Epithelial cell of umbilical artery (primary cell): ENCODE data around the gene ZNF566. TPM values are rescaled to one million over a fixed set of nuclear protein-coding genes. Genes with fewer than 3 reads are reported as not detected.

Source experiments
- total RNA-seq: library from RNA; depleted of rRNA; stranded (reverse); fragments of >200 nt; gene quantifications from 2 replicates; pipeline ENCODE4 v1.2.3, GENCODE V29; 2014

The ZNF566 gene
- total RNA-seq: 9.7 and 11.2 TPM in 2 replicates

DNA sequence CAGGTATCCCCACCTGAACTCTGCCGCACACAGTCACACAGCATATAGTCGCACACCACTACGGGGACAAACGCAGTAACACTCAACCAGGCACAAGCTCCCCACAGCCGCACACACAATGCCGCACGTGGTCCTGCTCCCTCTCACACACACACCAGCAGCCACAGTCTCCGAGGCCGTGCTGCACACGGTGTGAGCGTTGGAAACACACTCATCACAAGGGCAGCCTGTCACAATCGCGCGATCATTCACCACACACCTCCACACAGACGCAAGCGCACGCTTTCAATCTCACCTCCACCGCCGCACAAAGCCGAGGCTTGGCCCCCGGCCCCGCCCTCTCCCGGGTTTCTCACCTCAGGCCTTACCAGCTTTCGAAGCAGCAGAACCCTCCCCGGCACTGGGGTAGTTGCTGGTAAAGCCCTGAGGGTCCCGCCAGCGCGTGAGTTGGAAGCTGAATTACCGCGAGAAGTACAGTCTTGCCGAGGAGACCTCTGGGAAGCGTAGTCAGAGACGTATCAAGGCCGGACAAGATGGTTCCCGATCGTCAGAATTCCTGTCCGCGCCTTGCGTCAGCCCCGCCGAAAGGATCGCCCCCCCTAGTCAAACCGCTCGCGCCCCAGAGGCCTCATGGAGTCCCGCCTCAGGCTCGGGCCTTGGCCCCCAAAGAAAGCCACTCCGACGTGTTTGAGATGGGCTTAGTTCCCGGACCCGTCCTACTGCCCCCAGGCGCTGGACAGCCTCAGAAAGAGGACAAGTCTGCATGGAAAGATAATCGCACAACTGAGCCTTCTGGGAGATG is at the start of gene ZNF566:
ZNF566 (minus strand) TSS at position 444 of the 802 bp plus-strand sequence. CDS start 13,004 bp downstream, outside the sequence.

DNA sequence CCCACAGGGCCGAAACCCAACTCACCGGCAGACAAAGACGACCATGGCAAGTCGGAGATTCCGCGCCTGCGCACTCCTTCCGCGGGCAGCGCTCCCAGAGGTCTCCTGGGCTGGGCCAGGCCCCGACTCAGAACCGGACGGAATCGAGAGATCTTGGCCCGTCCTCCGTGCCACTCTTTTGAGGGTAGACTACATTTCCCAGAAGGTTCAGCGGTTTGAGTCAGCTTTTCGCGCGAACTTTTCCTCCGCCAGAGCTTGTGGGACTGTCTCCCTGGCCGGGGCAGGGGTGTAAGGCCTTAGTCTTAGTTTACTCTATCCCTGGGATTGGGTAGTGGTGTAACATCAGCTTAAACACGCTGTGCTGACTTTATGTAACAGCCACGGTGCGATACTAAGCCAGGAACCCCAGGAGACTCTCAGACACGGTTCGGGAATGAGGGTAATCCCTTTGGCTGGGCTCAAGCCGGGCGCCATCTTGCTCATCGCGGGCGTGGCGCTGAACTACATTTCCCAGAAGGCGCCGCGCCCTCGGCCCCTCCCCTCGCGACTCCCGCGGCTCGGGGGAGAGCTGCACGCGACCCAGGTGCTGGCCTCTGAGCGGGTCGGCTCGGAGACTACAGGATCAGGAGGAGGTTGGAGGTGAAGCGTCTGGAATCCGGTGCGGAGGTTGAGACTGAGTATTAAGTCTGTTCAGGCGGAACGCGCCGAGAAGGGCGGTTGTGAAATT is 39.0 kb upstream of the ZNF566 start, which contains the start of gene ZNF260:
ZNF260 (minus strand) TSS at position 78 of the 727 bp plus-strand sequence. CDS start 13,033 bp downstream, outside the sequence.

DNA sequence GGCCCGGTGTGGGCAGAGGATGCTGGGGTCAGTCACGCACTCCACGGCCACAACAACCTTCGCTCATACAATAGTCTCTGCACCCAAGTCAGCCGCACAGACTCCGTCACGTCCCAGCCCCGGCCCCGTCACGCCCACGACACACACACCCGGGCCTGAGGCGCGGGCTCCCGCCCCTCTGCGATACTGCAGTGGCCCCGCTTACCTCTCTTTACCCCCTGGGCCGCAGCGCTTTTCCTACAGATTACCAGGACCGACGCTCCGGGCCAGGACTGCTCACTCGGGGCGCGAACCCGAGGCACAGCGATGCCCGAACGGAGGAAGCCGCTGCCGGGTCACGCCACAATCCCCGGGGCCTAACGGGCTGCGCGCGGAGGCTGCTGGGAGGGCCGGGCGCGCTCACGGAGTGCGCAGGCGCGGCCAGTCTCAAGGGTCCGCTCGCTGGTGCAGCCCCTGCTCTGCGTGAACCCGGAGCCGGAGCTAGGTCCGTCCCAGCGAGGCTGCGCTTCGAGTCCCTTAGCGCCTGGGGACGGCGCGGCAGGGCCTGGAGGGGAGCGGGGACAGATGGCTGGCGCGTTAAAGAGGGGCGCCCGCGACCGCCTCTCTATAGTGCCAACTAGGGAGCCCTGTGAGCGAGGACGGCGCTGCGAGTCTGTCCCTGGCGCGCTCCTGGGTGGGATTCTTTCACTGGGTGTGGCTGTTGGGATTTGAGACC is 70.9 kb downstream of the ZNF566 start, which contains the start of gene ZFP82:
ZFP82 (minus strand) TSS at position 358 of the 715 bp plus-strand sequence. CDS start 8,855 bp downstream, outside the sequence.

Other genes with a start within 250 kb of the ZNF566 start
- 1.6 and 6.1 TPM in 2 replicates for gene ZFP14, start 110.4 kb downstream of the ZNF566 start, total RNA-seq
- 4.2 and 5.3 TPM in 2 replicates for gene ZFP82, start 70.9 kb downstream of the ZNF566 start, total RNA-seq
- 15.6 and 21.7 TPM in 2 replicates for gene ZNF260, start 38.7 kb upstream of the ZNF566 start, total RNA-seq
- 8.1 and 9.4 TPM in 2 replicates for gene ZNF529, start 83.7 kb upstream of the ZNF566 start, total RNA-seq
- 5.5 and 9.4 TPM in 2 replicates for gene ZNF382, start 115.8 kb upstream of the ZNF566 start, total RNA-seq
- gene ZNF461, start 177.3 kb upstream of the ZNF566 start, total RNA-seq: 5.6 and 6.2 TPM in 2 replicates
- 5.8 and 7.5 TPM in 2 replicates for gene ZNF567, start 198.1 kb upstream of the ZNF566 start, total RNA-seq